HAP-1 (cell line): Measurements from ENCODE around the gene GRHL1.

Experiments
- DNase-seq, 2 experiments: peaks; one replicate each; pipeline ENCODE4 v3.0.0-alpha.2; 2016 to 2020; ENCODE audit warnings: low spot score in 2 of 2
- H3K27me3 ChIP-seq: fragments of 250-450 bp; sonication (Bioruptor Pico); 2 replicates; pipeline ENCODE4 v1.5.1; 2020; ENCODE audit warnings: low read depth, mild to moderate bottlenecking, moderate library complexity
- H3K36me3 ChIP-seq: fragments of 250-450 bp; sonication (Bioruptor Pico); replicated peaks from 2 replicates; pipeline ENCODE4 v1.5.1; 2020; ENCODE audit warnings: mild to moderate bottlenecking
- H3K4me1 ChIP-seq: fragments of 250-450 bp; sonication (Bioruptor Pico); 2 replicates; pipeline ENCODE4 v1.5.1; 2020; ENCODE audit warnings: mild to moderate bottlenecking
- H3K4me3 ChIP-seq: fragments of 250-450 bp; sonication (Bioruptor Pico); 2 replicates; pipeline ENCODE4 v1.5.1; 2020; ENCODE audit warnings: mild to moderate bottlenecking, moderate library complexity
- H3K9me3 ChIP-seq: fragments of 250-450 bp; sonication (Bioruptor Pico); 2 replicates; pipeline ENCODE4 v1.5.1; 2020; ENCODE audit warnings: mild to moderate bottlenecking, moderate library complexity
- in situ Hi-C: fragments of 300-500 bp; cut with MboI; formaldehyde crosslinking; loops from 3 replicates; pipeline ENCODE4 v1.14.3; 2020; ENCODE audit warnings: low sequenced_read_pairs, inconsistent platforms, mixed read lengths

The GRHL1 gene

GRCh38 chr2:9984217-9984739 is 32.8 kb downstream of the GRHL1 start:
- DNase-seq: peak; percentile 35 to 56
- in situ Hi-C loops: no loop called here
- no peaks in the 10 kb centered on the region for H3K9me3 ChIP-seq
- H3K4me1 ChIP-seq: no peaks in the 10 kb centered on the region
- H3K27me3 ChIP-seq: no peaks in the 10 kb centered on the region
- no peak overlapping the region for H3K4me3 ChIP-seq
- peaks cover 2% of the 10 kb centered on the region for H3K36me3 ChIP-seq

GRCh38 chr2:9984871-9985480 is 33.5 kb downstream of the GRHL1 start:
- H3K27me3 ChIP-seq: no peaks in the 10 kb centered on the region
- DNase-seq: no peak
- in situ Hi-C loops: no loop called here

GRCh38 chr2:9985531-9986328 is 34.2 kb downstream of the GRHL1 start:
- Histone ChIP-seq H3K9me3 (no peaks in the 10 kb centered on the region), H3K4me1 (no peaks in the 10 kb centered on the region), H3K4me3 (no peak overlapping the region), H3K27me3 (no peaks in the 10 kb centered on the region), H3K36me3 (peaks cover 3% of the 10 kb centered on the region)
- in situ Hi-C loops: no loop called here
- DNase-seq: no peak

More at GRCh38 chr2:9984871-9985480, 33.5 kb downstream of the GRHL1 start:
- H3K36me3 ChIP-seq: peaks cover 2% of the 10 kb centered on the region
- no peak overlapping the region for H3K4me3 ChIP-seq
- no peaks in the 10 kb centered on the region for H3K4me1 ChIP-seq
- no peaks in the 10 kb centered on the region for H3K9me3 ChIP-seq

- peaks cover 24% of the 10 kb centered on the region for H3K36me3 ChIP-seq
- in situ Hi-C loops: no loop called here
- H3K9me3 ChIP-seq: no peaks in the 10 kb centered on the region
- no peaks in the 10 kb centered on the region for H3K4me1 ChIP-seq
- no peak for DNase-seq
- H3K4me3 ChIP-seq: no peak overlapping the region
- H3K27me3 ChIP-seq: no peaks in the 10 kb centered on the region
Observed at GRCh38 chr2:9988320-9988719, 36.8 kb downstream of the GRHL1 start.

GRCh38 chr2:9990736-9991135 is 39.2 kb downstream of the GRHL1 start:
- in situ Hi-C loops: no loop called here
- no peak for DNase-seq
- H3K4me3 ChIP-seq: no peak overlapping the region

GRCh38 chr2:9991221-9991620 is 39.7 kb downstream of the GRHL1 start:
- in situ Hi-C loops: no loop called here
- H3K4me3 ChIP-seq: no peak overlapping the region
- H3K4me1 ChIP-seq: no peaks in the 10 kb centered on the region
- H3K36me3 ChIP-seq: peaks cover 27% of the 10 kb centered on the region
- no peaks in the 10 kb centered on the region for H3K9me3 ChIP-seq
- no peaks in the 10 kb centered on the region for H3K27me3 ChIP-seq
- no peak for DNase-seq

More at GRCh38 chr2:9990736-9991135, 39.2 kb downstream of the GRHL1 start:
- Histone ChIP-seq H3K4me1 (no peaks in the 10 kb centered on the region), H3K36me3 (peaks cover 24% of the 10 kb centered on the region), H3K27me3 (no peaks in the 10 kb centered on the region), H3K9me3 (no peaks in the 10 kb centered on the region)

- no peaks in the 10 kb centered on the region for H3K27me3 ChIP-seq
- DNase-seq: no peak
- H3K36me3 ChIP-seq: peaks cover 30% of the 10 kb centered on the region
- H3K4me3 ChIP-seq: no peak overlapping the region
- no peaks in the 10 kb centered on the region for H3K4me1 ChIP-seq
- H3K9me3 ChIP-seq: no peaks in the 10 kb centered on the region
- in situ Hi-C loops: no loop called here
Observed at GRCh38 chr2:9991829-9992273, 40.4 kb downstream of the GRHL1 start.

- H3K36me3 ChIP-seq: peaks cover 30% of the 10 kb centered on the region
- H3K4me3 ChIP-seq: no peak overlapping the region
- no peaks in the 10 kb centered on the region for H3K4me1 ChIP-seq
- H3K27me3 ChIP-seq: no peaks in the 10 kb centered on the region
- H3K9me3 ChIP-seq: no peaks in the 10 kb centered on the region
- no peak for DNase-seq
- in situ Hi-C loops: no loop called here
Observed at GRCh38 chr2:9992427-9993187, 41.1 kb downstream of the GRHL1 start.

- H3K9me3 ChIP-seq: no peaks in the 10 kb centered on the region
- no peaks in the 10 kb centered on the region for H3K4me1 ChIP-seq
- no peak for DNase-seq
- H3K36me3 ChIP-seq: peaks cover 33% of the 10 kb centered on the region
- in situ Hi-C loops: no loop called here
- no peak overlapping the region for H3K4me3 ChIP-seq
- no peaks in the 10 kb centered on the region for H3K27me3 ChIP-seq
Observed at GRCh38 chr2:9993488-9994165, 42.1 kb downstream of the GRHL1 start.

- Histone ChIP-seq H3K9me3 (no peaks in the 10 kb centered on the region), H3K36me3 (peaks cover 36% of the 10 kb centered on the region), H3K4me3 (no peak overlapping the region), H3K27me3 (no peaks in the 10 kb centered on the region), H3K4me1 (no peaks in the 10 kb centered on the region)
- in situ Hi-C loops: no loop called here
- DNase-seq: no peak
Observed at GRCh38 chr2:9994462-9994861, 43.0 kb downstream of the GRHL1 start.

GRCh38 chr2:9995059-9995458 is 43.6 kb downstream of the GRHL1 start:
- Histone ChIP-seq H3K4me1 (no peaks in the 10 kb centered on the region), H3K4me3 (no peak overlapping the region), H3K36me3 (peaks cover 40% of the 10 kb centered on the region), H3K27me3 (no peaks in the 10 kb centered on the region), H3K9me3 (no peaks in the 10 kb centered on the region)
- DNase-seq: no peak
- in situ Hi-C loops: no loop called here

GRCh38 chr2:9996321-9996720 is 44.8 kb downstream of the GRHL1 start:
- Histone ChIP-seq H3K36me3 (peaks cover 40% of the 10 kb centered on the region), H3K4me3 (no peak overlapping the region), H3K4me1 (0 out of 2 replicates have a peak, but pooled peaks cover under 1% of the 10 kb centered on the region), H3K27me3 (no peaks in the 10 kb centered on the region), H3K9me3 (no peaks in the 10 kb centered on the region)
- no peak for DNase-seq
- in situ Hi-C loops: no loop called here

- no peak for DNase-seq
- peaks cover 27% of the 10 kb centered on the region for H3K36me3 ChIP-seq
- H3K27me3 ChIP-seq: no peaks in the 10 kb centered on the region
- H3K4me1 ChIP-seq: 0 out of 2 replicates have a peak, but pooled peaks cover 3% of the 10 kb centered on the region
- H3K9me3 ChIP-seq: no peaks in the 10 kb centered on the region
- no peak overlapping the region for H3K4me3 ChIP-seq
- in situ Hi-C loops: no loop called here
Observed at GRCh38 chr2:9997936-9998335, 46.4 kb downstream of the GRHL1 start.
